Measurements from ENCODE around the gene DDX1.
"Not testable (repeated sequence)": the region's sequence is repeated elsewhere in the genome, so short reads cannot be mapped to it uniquely, and the experiment has no call there.

DDX1 gene

GRCh38 chr2:15609341-15610042, 17.8 kb downstream of the DDX1 start:
- H3K36me3 ChIP-seq (replicated peaks), result peaks cover 73% of the 10 kb centered on the region
- H3K4me3 ChIP-seq, result no peak overlapping the region
- DNase-seq (ENCODE audit: low spot score in 2 of 2), result no peak
- no peaks in the 10 kb centered on the region for H3K9me3 ChIP-seq
- in situ Hi-C loops (cut with MboI; ENCODE audit: low sequenced_read_pairs), result no loop called here
- peaks cover 6% of the 10 kb centered on the region; the same call in 1 of the 2 replicates for H3K4me1 ChIP-seq
- no peaks in the 10 kb centered on the region for H3K27me3 ChIP-seq (ENCODE audit: low read depth)

GRCh38 chr2:15610430-15610952, 18.8 kb downstream of the DDX1 start:
- Histone ChIP-seq H3K4me3 (no peak overlapping the region), H3K36me3 (replicated peaks) (peaks cover 71% of the 10 kb centered on the region), H3K9me3 (no peaks in the 10 kb centered on the region), H3K4me1 (peaks cover 6% of the 10 kb centered on the region; the same call in 1 of the 2 replicates), H3K27me3 (ENCODE audit: low read depth) (no peaks in the 10 kb centered on the region)
- no peak for DNase-seq (ENCODE audit: low spot score in 2 of 2)
- in situ Hi-C loops (cut with MboI; ENCODE audit: low sequenced_read_pairs), result no loop called here

- in situ Hi-C loops (cut with MboI; ENCODE audit: low sequenced_read_pairs); H3K4me1 ChIP-seq; DNase-seq (ENCODE audit: low spot score in 2 of 2); H3K4me3 ChIP-seq; H3K27me3 ChIP-seq (ENCODE audit: low read depth); H3K9me3 ChIP-seq: not testable (repeated sequence)
- peaks cover 61% of the 10 kb centered on the region for H3K36me3 ChIP-seq (replicated peaks)
Measured at GRCh38 chr2:15612101-15612500, 20.4 kb downstream of the DDX1 start.

DNA sequence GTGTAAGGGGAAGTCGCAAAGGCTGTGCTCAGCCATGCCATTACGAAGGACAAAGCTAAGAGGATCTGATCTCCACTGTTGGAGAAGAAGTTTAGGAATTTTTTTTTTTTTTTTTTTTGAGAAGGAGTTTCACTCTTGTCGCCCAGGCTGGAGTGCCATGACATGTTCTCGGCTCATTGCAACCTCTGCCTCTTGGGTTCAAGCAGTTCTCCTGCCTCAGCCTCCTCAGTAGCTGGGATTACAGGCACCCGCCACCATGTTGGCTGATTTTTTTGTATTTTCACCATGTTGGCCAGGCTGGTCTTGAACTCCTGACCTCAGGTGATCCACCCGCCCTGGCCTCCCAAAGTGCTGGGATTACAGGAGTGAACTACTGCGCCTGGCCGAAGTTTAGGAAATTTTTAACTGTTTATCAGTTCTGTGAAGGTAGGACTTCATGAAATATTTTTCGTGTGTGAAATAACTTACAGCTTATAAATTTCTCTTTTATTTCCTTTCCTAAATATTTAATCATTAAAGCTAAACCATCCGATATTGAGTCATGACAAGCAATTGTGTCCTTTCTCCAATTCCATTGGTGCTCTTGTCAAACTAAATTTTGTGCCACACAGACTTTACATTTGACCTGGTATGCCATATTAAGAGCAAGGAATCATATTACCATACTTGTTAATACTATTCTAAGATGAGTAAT, 22.2 kb downstream of the DDX1 start:
- H3K4me1 ChIP-seq, result peaks cover 4% of the 10 kb centered on the region; the same call in 1 of the 2 replicates
- peaks cover 57% of the 10 kb centered on the region for H3K36me3 ChIP-seq (replicated peaks)
- DNase-seq (ENCODE audit: low spot score in 2 of 2), result no peak
- H3K27me3 ChIP-seq (ENCODE audit: low read depth), result no peaks in the 10 kb centered on the region
- no peaks in the 10 kb centered on the region for H3K9me3 ChIP-seq
- H3K4me3 ChIP-seq, result no peak overlapping the region
- in situ Hi-C loops (cut with MboI; ENCODE audit: low sequenced_read_pairs), result no loop called here

- Histone ChIP-seq H3K4me3 (no peak overlapping the region), H3K36me3 (replicated peaks) (peaks cover 60% of the 10 kb centered on the region), H3K4me1 (no peaks in the 10 kb centered on the region), H3K27me3 (ENCODE audit: low read depth) (no peaks in the 10 kb centered on the region), H3K9me3 (no peaks in the 10 kb centered on the region)
- in situ Hi-C loops (cut with MboI; ENCODE audit: low sequenced_read_pairs), result no loop called here
- no peak for DNase-seq (ENCODE audit: low spot score in 2 of 2)
Measured at GRCh38 chr2:15614545-15615300, 23.1 kb downstream of the DDX1 start.

DNA sequence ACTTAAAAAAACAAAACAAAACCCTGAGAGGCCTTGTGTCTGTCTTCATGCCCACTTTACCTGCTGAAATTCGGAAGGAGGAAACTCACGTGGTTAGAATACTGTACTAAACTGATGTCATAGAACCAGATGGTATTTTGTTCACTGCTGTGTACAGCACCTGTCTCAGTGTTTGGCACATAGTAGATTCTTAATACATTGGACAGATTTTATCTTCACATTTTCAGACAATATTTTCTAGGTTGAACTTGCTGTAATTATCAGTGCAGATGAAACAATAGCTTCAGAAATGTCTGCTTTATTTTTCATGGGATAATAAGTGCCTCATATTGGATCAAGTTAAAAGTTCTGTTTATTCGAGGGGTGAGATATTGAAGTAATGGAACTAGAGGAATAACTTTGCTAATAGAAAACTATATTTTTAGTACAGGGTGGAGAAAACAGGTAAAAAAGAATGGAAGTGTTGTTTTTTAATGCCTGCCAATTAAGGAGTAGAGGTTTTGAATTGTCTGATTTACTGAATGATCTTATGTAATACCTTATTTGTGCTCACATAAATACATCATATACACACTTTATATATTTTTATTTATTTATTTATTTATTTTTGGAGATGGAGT, 23.7 kb downstream of the DDX1 start:
- H3K27me3 ChIP-seq (ENCODE audit: low read depth), result no peaks in the 10 kb centered on the region

GRCh38 chr2:15616429-15616828, 24.8 kb downstream of the DDX1 start:
- H3K27me3 ChIP-seq (ENCODE audit: low read depth), result no peaks in the 10 kb centered on the region
- no peaks in the 10 kb centered on the region for H3K9me3 ChIP-seq
- in situ Hi-C loops (cut with MboI; ENCODE audit: low sequenced_read_pairs), result no loop called here
- peaks cover 66% of the 10 kb centered on the region for H3K36me3 ChIP-seq (replicated peaks)
- DNase-seq (ENCODE audit: low spot score in 2 of 2), result no peak
- no peak overlapping the region for H3K4me3 ChIP-seq
- no peaks in the 10 kb centered on the region for H3K4me1 ChIP-seq

More for the DNA sequence above, 23.7 kb downstream of the DDX1 start:
- Histone ChIP-seq H3K4me1 (no peaks in the 10 kb centered on the region), H3K36me3 (replicated peaks) (peaks cover 58% of the 10 kb centered on the region), H3K4me3 (no peak overlapping the region), H3K9me3 (no peaks in the 10 kb centered on the region)
- in situ Hi-C loops (cut with MboI; ENCODE audit: low sequenced_read_pairs), result no loop called here
- DNase-seq (ENCODE audit: low spot score in 2 of 2), result no peak

GRCh38 chr2:15616850-15617777, 25.4 kb downstream of the DDX1 start:
- Histone ChIP-seq H3K9me3 (no peaks in the 10 kb centered on the region), H3K4me1 (no peaks in the 10 kb centered on the region), H3K36me3 (replicated peaks) (peaks cover 73% of the 10 kb centered on the region), H3K4me3 (no peak overlapping the region), H3K27me3 (ENCODE audit: low read depth) (no peaks in the 10 kb centered on the region)
- DNase-seq (ENCODE audit: low spot score in 2 of 2), result no peak
- in situ Hi-C loops (cut with MboI; ENCODE audit: low sequenced_read_pairs), result no loop called here

DNA sequence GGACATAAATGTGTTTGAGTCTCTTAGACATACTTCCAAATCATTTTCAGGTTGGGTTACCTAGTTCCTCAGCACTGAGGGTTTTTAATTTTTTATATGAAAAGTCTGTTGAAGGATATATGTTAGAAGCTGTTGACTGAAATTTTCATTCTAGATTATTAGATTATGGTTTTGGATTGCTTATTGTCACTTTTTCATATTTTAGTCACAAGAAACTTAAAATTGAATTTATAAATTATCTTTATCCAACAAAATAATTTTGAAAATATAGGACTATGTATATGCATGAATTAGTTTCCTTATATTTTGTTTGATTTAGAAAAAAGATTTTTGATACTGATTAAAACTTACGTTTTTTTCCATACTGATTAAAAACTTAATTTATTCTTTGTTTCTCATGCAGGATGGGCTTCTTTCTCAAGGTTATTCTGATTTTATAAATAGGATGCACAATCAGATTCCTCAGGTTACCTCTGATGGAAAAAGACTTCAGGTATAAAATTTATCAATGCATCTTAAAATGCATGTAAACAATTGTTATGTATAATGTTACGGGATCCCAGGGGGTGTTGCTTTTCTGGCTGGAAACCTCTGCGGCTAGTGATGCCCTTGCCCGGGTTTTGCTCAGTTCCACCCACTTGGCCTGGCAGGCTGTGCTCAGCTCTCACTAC, 26.2 kb downstream of the DDX1 start:
- H3K9me3 ChIP-seq, result no peaks in the 10 kb centered on the region
- no peaks in the 10 kb centered on the region for H3K27me3 ChIP-seq (ENCODE audit: low read depth)
- H3K4me1 ChIP-seq, result no peaks in the 10 kb centered on the region
- no peak overlapping the region for H3K4me3 ChIP-seq
- in situ Hi-C loops (cut with MboI; ENCODE audit: low sequenced_read_pairs), result no loop called here
- H3K36me3 ChIP-seq (replicated peaks), result peaks cover 79% of the 10 kb centered on the region
- no peak for DNase-seq (ENCODE audit: low spot score in 2 of 2)

DNA sequence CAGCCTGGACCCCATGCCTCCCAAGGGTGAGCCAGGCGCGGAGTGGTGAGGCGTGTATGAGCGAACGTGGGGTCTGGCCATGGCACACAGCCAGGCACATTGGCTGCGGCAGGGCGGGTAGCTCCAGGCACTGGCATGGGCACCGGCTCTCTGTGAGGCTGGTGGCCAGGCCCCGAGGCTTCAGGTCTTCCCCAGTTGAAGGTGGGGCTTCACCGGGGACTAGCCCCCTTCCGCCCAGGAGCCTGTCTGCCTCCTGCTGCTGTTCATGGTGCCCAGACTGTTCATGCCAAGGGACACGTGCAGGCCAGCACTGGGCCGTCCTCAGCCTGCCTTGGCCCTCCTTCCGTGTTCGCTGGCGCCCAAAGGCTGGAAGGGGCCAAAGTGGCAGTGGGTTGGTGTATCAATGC, 26.8 kb downstream of the DDX1 start:
- no peak for DNase-seq (ENCODE audit: low spot score in 2 of 2)
- Histone ChIP-seq H3K36me3 (replicated peaks) (peaks cover 79% of the 10 kb centered on the region), H3K4me3 (no peak overlapping the region), H3K27me3 (ENCODE audit: low read depth) (no peaks in the 10 kb centered on the region), H3K4me1 (no peaks in the 10 kb centered on the region), H3K9me3 (no peaks in the 10 kb centered on the region)
- in situ Hi-C loops (cut with MboI; ENCODE audit: low sequenced_read_pairs), result no loop called here

DNA sequence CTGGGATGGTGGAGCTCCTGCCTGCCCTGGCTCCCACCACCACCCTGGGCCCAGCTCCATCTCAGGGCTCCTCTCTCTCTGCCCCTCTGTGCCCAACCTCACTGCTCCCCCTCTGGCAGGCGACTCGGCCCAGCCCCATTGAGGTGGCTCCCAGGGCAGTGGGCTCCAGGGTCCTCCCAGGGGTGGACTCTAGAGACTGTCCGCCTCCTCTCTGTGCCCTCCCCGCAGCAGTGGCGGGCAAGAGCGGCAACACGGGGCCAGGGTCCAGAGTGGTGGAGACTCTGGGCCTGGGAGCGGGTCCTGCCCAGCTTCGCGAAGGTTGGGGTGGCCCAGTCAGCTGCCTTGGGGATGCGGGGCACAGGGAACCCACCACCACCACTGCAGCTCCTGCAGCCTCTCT, 27.4 kb downstream of the DDX1 start:
- in situ Hi-C loops (cut with MboI; ENCODE audit: low sequenced_read_pairs), result no loop called here
- no peak for DNase-seq (ENCODE audit: low spot score in 2 of 2)
- Histone ChIP-seq H3K36me3 (replicated peaks) (peaks cover 81% of the 10 kb centered on the region), H3K27me3 (ENCODE audit: low read depth) (no peaks in the 10 kb centered on the region), H3K4me1 (no peaks in the 10 kb centered on the region), H3K4me3 (no peak overlapping the region), H3K9me3 (no peaks in the 10 kb centered on the region)

GRCh38 chr2:15619510-15619909, 27.8 kb downstream of the DDX1 start:
- Histone ChIP-seq H3K4me1 (no peaks in the 10 kb centered on the region), H3K36me3 (replicated peaks) (peaks cover 81% of the 10 kb centered on the region), H3K4me3 (no peak overlapping the region), H3K9me3 (no peaks in the 10 kb centered on the region), H3K27me3 (ENCODE audit: low read depth) (no peaks in the 10 kb centered on the region)
- in situ Hi-C loops (cut with MboI; ENCODE audit: low sequenced_read_pairs), result no loop called here
- DNase-seq (ENCODE audit: low spot score in 2 of 2), result no peak
